Neural progenitor cell (in vitro differentiated cells): ENCODE measurements around the gene THSD1.

Source experiments
- EZH2 ChIP-seq: fragments of 200-600 bp; sonication (generic); IDR thresholded peaks from 2 replicates; pipeline ENCODE4 v1.6.1; 2017; ENCODE audit warnings: antibody characterized with exemption, mild to moderate bottlenecking, moderate library complexity
- TF ChIP-seq, protein P1 (sequence below): fragments of 200-600 bp; sonication (generic); IDR thresholded peaks from 2 replicates; pipeline ENCODE4 v1.5.1; 2017; ENCODE audit warnings: antibody characterized with exemption, mild to moderate bottlenecking

DNA sequence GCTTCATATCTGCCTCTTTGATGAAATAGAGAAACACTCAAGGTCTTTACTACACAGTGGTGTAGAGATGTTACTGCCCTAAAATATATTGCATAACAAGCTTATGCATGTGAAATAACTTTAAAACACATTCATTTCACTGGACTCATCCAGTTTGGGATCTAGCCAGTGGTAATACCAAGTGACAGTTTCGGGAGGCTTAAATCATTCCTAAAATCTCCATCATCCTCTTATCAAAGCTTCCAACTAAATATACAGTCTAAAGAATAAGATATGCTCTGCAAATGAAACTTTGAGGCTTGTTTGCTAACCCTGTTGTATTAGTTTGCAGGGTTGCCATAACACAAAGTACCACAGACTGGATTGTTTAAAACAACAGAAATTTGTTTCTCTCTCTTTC lies 52.8 kb downstream of the THSD1 start:
- TF ChIP-seq, protein P1, sequence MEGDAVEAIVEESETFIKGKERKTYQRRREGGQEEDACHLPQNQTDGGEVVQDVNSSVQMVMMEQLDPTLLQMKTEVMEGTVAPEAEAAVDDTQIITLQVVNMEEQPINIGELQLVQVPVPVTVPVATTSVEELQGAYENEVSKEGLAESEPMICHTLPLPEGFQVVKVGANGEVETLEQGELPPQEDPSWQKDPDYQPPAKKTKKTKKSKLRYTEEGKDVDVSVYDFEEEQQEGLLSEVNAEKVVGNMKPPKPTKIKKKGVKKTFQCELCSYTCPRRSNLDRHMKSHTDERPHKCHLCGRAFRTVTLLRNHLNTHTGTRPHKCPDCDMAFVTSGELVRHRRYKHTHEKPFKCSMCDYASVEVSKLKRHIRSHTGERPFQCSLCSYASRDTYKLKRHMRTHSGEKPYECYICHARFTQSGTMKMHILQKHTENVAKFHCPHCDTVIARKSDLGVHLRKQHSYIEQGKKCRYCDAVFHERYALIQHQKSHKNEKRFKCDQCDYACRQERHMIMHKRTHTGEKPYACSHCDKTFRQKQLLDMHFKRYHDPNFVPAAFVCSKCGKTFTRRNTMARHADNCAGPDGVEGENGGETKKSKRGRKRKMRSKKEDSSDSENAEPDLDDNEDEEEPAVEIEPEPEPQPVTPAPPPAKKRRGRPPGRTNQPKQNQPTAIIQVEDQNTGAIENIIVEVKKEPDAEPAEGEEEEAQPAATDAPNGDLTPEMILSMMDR: no peak
- TF ChIP-seq EZH2: no peak
